SH-SY5Y (cell line): Measurements from ENCODE around the gene NUP54.

Source experiments
- GATA2 ChIP-seq: IDR thresholded peaks from 2 replicates; pipeline ENCODE4 v1.6.1; 2011; ENCODE audit warnings: mild to moderate bottlenecking, low read depth, low read length
- GATA3 ChIP-seq: IDR thresholded peaks from 2 replicates; pipeline ENCODE4 v1.6.1; 2011; ENCODE audit warnings: low read depth, mild to moderate bottlenecking, low read length, moderate library complexity

GRCh38 chr4:76174216-76174615 lies 26.0 kb upstream of the NUP54 start:
- TF ChIP-seq GATA2 (no peak), GATA3 (no peak)
